Ascending aorta (tissue), 2 donors: ENCODE measurements around the gene MIEN1. TPM values are rescaled to one million over a fixed set of nuclear protein-coding genes. Genes with fewer than 3 reads are reported as not detected.

Source experiments
- DNase-seq, 2 donors: peaks; one replicate each; pipeline ENCODE4 v3.0.0-alpha.2; 2019; ENCODE audit warnings: low spot score in 2 of 2
- H3K27ac ChIP-seq, 2 donors: fragments of 200-600 bp; sonication (generic); one replicate each; pipeline ENCODE4 v1.5.1; 2016 to 2017; ENCODE audit warnings: mild to moderate bottlenecking in 1 of 2
- H3K27me3 ChIP-seq: fragments of 200-600 bp; sonication (generic); one replicate; pipeline ENCODE4 v1.5.1; 2017
- H3K36me3 ChIP-seq, 2 donors: fragments of 200-600 bp; sonication (generic); one replicate each; pipeline ENCODE4 v1.5.1; 2016
- H3K4me1 ChIP-seq, 2 donors: fragments of 200-600 bp; sonication (generic); one replicate each; pipeline ENCODE4 v1.5.1; 2016 to 2017; ENCODE audit warnings: mild to moderate bottlenecking in 1 of 2
- H3K4me3 ChIP-seq, 2 donors: fragments of 200-600 bp; sonication (generic); one replicate each; pipeline ENCODE4 v1.5.1; 2016 to 2017; ENCODE audit warnings: mild to moderate bottlenecking in 1 of 2
- H3K9me3 ChIP-seq, 2 donors: fragments of 200-600 bp; sonication (generic); one replicate each; pipeline ENCODE4 v1.5.1; 2016
- intact Hi-C: fragments of 100-400 bp; cut with DNase I; formaldehyde crosslinking; loops from one replicate; pipeline ENCODE4 v1.15.1; 2023
- total RNA-seq: library from RNA; depleted of rRNA; stranded (reverse); fragments of >200 nt; gene quantifications from one replicate; pipeline ENCODE4 v1.1.0, GENCODE V29; 2016
- TF ChIP-seq, protein P1 (sequence below), 3 experiments: fragments of 200-600 bp in 2 of 3; fragments of 450-650 bp in 1 of 3; sonication (generic) in 2 of 3; IDR thresholded peaks; one replicate each; pipeline ENCODE4 v1.5.1; 2016 to 2019; ENCODE audit warnings: antibody characterized with exemption in 3 of 3, mild to moderate bottlenecking in 1 of 3, moderate library complexity in 1 of 3

Gene MIEN1
- total RNA-seq, 1 donor from 2014 or later, result 64.2 TPM

DNA sequence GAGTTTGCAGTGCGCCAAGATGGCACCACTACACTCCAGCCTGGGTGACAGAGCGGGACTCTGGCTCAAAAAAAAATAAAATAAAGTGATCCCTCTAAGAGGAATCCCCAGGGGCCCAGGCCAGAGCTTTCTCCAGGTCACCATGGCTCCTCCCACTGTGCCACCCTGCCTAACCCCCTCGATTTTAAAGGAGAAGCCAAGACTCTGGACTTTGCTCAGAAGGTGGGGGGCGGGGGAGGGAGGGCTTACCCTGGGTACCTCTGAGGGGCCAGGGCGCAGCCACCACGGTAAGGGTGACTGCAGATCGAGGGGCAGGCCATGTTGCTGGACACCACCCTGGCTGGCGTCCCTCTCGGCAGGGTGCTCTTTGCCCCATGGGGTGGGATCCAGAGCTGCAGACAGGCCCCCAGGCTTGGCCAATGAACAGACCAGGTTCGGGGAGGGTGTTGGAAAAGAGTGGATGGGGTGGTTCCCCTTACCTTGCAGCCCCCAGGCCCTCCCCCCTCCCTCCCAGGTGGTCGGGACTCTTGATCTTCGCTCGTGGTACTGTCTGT lies 7.0 kb upstream of the MIEN1 start:
- intact Hi-C loops, result loop anchor here (1.0 kb wide), 1 partner anchor 15 kb away; no protein-coding TSS in a partner anchor
- DNase-seq, result no peak
- TF ChIP-seq, protein P1, sequence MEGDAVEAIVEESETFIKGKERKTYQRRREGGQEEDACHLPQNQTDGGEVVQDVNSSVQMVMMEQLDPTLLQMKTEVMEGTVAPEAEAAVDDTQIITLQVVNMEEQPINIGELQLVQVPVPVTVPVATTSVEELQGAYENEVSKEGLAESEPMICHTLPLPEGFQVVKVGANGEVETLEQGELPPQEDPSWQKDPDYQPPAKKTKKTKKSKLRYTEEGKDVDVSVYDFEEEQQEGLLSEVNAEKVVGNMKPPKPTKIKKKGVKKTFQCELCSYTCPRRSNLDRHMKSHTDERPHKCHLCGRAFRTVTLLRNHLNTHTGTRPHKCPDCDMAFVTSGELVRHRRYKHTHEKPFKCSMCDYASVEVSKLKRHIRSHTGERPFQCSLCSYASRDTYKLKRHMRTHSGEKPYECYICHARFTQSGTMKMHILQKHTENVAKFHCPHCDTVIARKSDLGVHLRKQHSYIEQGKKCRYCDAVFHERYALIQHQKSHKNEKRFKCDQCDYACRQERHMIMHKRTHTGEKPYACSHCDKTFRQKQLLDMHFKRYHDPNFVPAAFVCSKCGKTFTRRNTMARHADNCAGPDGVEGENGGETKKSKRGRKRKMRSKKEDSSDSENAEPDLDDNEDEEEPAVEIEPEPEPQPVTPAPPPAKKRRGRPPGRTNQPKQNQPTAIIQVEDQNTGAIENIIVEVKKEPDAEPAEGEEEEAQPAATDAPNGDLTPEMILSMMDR (IDR thresholded peaks at IDR 0.05), result no peak
- Histone ChIP-seq H3K27ac (no peak overlapping the region), H3K4me3 (no peak overlapping the region), H3K4me1 (peaks cover 4 to 19% of the 10 kb centered on the region in 2 donors), H3K36me3 (no peaks in the 10 kb centered on the region), H3K27me3 (peaks cover 28% of the 10 kb centered on the region), H3K9me3 (no peaks in the 10 kb centered on the region)

DNA sequence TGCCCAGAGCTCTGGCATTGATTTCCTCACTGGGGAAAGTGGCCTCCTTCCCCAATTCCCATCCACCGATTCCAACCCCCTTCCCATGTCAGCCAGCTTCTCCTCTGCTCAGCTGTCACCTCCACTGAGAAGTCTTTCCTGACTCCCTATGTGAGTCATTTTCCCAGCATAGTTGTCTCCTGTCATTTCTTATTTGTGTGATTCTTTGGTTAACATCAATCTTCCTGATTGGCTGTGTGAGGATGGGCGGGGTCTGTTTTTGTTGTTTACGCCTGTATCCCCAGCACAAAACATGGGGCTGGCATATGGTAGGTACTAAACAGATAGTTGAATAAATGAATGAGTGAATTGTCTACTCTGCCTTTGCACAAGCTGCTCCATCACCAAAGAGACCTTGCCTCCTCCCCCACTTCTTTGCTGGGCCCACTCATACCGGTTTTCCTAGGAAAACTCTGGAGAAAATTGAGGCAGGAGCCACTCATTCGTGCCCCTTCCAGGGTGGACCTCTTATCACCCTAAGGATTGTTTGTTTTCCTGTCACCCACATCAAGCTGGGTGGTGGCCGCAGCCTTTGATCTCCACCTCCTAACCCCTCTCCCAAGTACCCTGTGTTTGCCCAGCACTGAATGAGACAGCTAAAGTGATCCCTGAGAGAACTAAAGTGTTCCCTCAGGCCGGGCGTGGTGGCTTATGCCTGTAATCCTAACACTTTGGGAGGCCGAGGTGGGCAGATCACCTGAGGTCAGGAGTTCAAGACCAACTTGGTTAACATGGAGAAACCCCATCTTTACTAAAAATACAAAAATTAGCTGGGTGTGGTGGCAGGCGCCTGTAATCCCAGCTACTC lies 6.2 kb upstream of the MIEN1 start:
- peaks cover 28% of the 10 kb centered on the region for H3K27me3 ChIP-seq
- intact Hi-C loops, result loop anchor here (1.0 kb wide), 1 partner anchor 16 kb away; no protein-coding TSS in a partner anchor
- TF ChIP-seq, protein P1 (IDR thresholded peaks at IDR 0.05), result no peak
- H3K9me3 ChIP-seq, result no peaks in the 10 kb centered on the region
- H3K4me1 ChIP-seq, result peaks cover 4 to 19% of the 10 kb centered on the region in 2 donors
- no peak for DNase-seq
- H3K4me3 ChIP-seq, result no peak overlapping the region
- H3K27ac ChIP-seq, result no peak overlapping the region
- H3K36me3 ChIP-seq, result no peaks in the 10 kb centered on the region

DNA sequence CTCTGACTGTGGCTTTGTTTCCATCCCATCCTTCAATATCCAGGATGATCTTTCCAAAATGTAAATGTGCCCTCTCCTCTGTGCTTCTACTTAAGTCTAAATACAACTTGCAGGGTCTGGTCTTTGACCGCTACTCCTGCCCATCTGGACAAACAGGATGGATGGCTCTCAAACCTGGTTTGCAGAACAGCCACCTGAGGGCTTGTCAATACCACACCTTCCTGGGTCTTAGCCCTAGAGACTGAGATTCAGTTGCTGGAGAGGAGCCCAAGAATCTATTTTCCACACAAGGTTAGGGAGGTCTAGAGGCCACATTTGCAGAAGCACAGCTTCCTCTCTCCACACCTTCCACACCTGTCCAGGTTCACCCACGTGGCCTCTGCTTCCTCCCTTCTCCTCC lies 5.5 kb upstream of the MIEN1 start:
- TF ChIP-seq, protein P1 (IDR thresholded peaks at IDR 0.05), result no peak
- H3K4me1 ChIP-seq, result peaks cover 4 to 19% of the 10 kb centered on the region in 2 donors
- H3K36me3 ChIP-seq, result no peaks in the 10 kb centered on the region
- DNase-seq, result no peak
- no peaks in the 10 kb centered on the region for H3K9me3 ChIP-seq
- H3K27me3 ChIP-seq, result peaks cover 22% of the 10 kb centered on the region
- H3K4me3 ChIP-seq, result no peak overlapping the region
- intact Hi-C loops, result no loop called here
- H3K27ac ChIP-seq, result no peak overlapping the region

DNA sequence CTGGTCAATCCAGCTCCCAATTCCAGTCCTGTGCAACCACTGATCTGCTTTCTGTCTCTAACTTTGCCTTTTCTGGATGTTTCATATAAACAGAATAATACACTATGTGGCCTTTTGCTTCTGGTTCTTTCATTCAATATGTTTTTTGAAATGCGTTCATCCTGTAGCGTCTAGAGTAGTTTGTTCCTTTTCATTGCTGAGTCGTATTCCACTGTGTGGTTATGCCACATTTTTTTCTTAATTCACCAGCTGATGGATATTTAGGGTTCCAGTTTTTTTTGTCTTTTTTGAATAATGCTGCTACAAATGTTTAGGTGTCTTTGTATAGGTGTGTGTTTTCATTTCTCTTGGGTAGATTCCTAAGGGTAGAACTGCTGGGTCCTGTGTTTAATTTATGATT lies 2.3 kb upstream of the MIEN1 start:
- H3K4me1 ChIP-seq, result peaks cover 0 to 10% of the 10 kb centered on the region in 2 donors
- intact Hi-C loops, result loop anchor here (5.0 kb wide), 2 partner anchors 65 to 95 kb away; partner anchors contain the start of genes PNMT, STARD3 and TCAP
- H3K9me3 ChIP-seq, result no peaks in the 10 kb centered on the region
- H3K36me3 ChIP-seq, result peaks cover 8 to 12% of the 10 kb centered on the region in 2 donors
- no peak overlapping the region for H3K27ac ChIP-seq
- H3K27me3 ChIP-seq, result peaks cover 8% of the 10 kb centered on the region
- no peak overlapping the region for H3K4me3 ChIP-seq
- TF ChIP-seq, protein P1 (IDR thresholded peaks at IDR 0.05), result no peak
- no peak for DNase-seq

DNA sequence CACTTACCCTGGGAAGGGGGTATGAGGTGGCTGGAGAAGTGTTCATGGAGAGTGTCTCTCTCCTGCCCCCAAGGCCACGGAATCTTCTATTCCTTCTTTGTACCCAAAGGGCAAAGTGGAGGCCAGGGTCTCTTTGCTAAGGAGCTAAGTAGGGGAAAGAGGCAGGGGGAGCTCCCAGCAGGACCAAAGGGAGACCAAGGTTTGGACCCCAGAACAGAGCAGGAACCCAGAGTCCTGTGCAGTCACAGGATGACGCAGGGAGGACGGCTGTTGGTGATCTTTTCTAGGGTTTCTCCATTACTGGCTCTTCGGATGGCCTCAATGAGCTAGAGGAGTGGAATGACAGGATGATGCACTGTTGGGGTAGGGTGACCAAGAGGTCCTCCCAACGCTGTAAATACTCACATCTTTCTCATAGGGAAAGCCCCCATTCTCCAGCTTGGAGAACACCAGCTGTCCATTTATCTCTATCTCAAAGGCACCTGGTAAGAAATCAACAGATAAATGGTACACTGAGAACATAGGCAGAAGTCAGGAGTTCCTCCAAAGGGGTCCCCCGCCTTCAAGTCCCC lies 966 bp downstream of the MIEN1 start:
- intact Hi-C loops, result loop anchor here (10.0 kb wide), 1 partner anchor 195 kb away; the partner anchor contains the start of genes LRRC3C and ORMDL3
- Histone ChIP-seq H3K9me3 (no peaks in the 10 kb centered on the region), H3K4me3 (peak overlapping the region; percentile 73 to 87), H3K36me3 (peaks cover 24 to 44% of the 10 kb centered on the region in 2 donors), H3K27ac (peak overlapping the region; percentile 80 to 95), H3K27me3 (no peaks in the 10 kb centered on the region), H3K4me1 (peaks cover 0 to 10% of the 10 kb centered on the region in 2 donors)
- TF ChIP-seq, protein P1 (IDR thresholded peaks at IDR 0.05), result no peak
- no peak for DNase-seq
